GM23338 (cell line): Measurements from ENCODE around the gene CCR7. TPM values are rescaled to one million over a fixed set of nuclear protein-coding genes. Genes with fewer than 3 reads are reported as not detected.

Source experiments
- ATAC-seq: fragments of 200-7000 bp; cut with Tn5 transposase; 3 replicates; pipeline ENCODE4 v1.9.1; 2020
- DNase-seq: peaks from one replicate; pipeline ENCODE4 v3.0.0-alpha.2; 2015; ENCODE audit warnings: low spot score
- H2AFZ ChIP-seq: fragments of 200-600 bp; sonication (generic); 2 replicates; pipeline ENCODE4 v1.8.0; 2016; ENCODE audit warnings: antibody characterized with exemption, mild to moderate bottlenecking, moderate library complexity
- H3F3A ChIP-seq: fragments of 200-600 bp; sonication (generic); replicated peaks from 2 replicates; pipeline ENCODE4 v1.8.0; 2017; ENCODE audit warnings: antibody characterized with exemption, mixed run types, low read depth
- H3K27ac ChIP-seq: fragments of 200-600 bp; sonication (generic); 2 replicates; pipeline ENCODE4 v1.6.1; 2016; ENCODE audit warnings: low read depth
- H3K27me3 ChIP-seq: fragments of 200-600 bp; sonication (generic); 2 replicates; pipeline ENCODE4 v1.8.0; 2016; ENCODE audit warnings: mild to moderate bottlenecking, mixed run types, moderate library complexity; ENCODE audit not compliant: insufficient read depth
- H3K36me3 ChIP-seq: fragments of 200-600 bp; sonication (generic); 2 replicates; pipeline ENCODE4 v1.8.0; 2016; ENCODE audit warnings: mild to moderate bottlenecking; ENCODE audit not compliant: insufficient read depth
- H3K4me1 ChIP-seq: fragments of 200-600 bp; sonication (generic); 2 replicates; pipeline ENCODE4 v1.8.0; 2016; ENCODE audit warnings: mild to moderate bottlenecking, moderate library complexity; ENCODE audit not compliant: insufficient read depth
- H3K4me2 ChIP-seq: fragments of 200-600 bp; sonication (generic); 2 replicates; pipeline ENCODE4 v1.7.1; 2017; ENCODE audit warnings: mixed run types
- H3K4me3 ChIP-seq: fragments of 200-600 bp; sonication (generic); 2 replicates; pipeline ENCODE4 v1.6.1; 2016; ENCODE audit warnings: mixed run types
- H3K79me2 ChIP-seq: fragments of 200-600 bp; sonication (generic); replicated peaks from 2 replicates; pipeline ENCODE4 v1.8.0; 2017; ENCODE audit warnings: mild to moderate bottlenecking; ENCODE audit not compliant: insufficient read depth
- H3K9me2 ChIP-seq: fragments of 200-600 bp; sonication (generic); 2 replicates; pipeline ENCODE4 v1.8.0; 2017; ENCODE audit not compliant: insufficient read depth
- H4K20me1 ChIP-seq: fragments of 200-600 bp; sonication (generic); replicated peaks from 2 replicates; pipeline ENCODE4 v1.8.0; 2017; ENCODE audit warnings: mild to moderate bottlenecking; ENCODE audit not compliant: insufficient read depth
- H3K27ac Mint-ChIP-seq: 2 replicates; pipeline ENCODE4 v1.8.0; 2020; ENCODE audit warnings: inconsistent platforms, mild to moderate bottlenecking, moderate library complexity, mixed read lengths
- H3K27me3 Mint-ChIP-seq: 3 replicates; pipeline ENCODE4 v1.8.0; 2022; ENCODE audit warnings: low read depth, mild to moderate bottlenecking, moderate library complexity, mixed read lengths, inconsistent platforms; ENCODE audit not compliant: insufficient read depth, poor library complexity
- H3K36me3 Mint-ChIP-seq: 3 replicates; pipeline ENCODE4 v1.8.0; 2021; ENCODE audit warnings: low read depth, mild to moderate bottlenecking, inconsistent platforms, moderate library complexity, mixed read lengths
- H3K4me1 Mint-ChIP-seq: 3 replicates; pipeline ENCODE4 v1.8.0; 2020; ENCODE audit warnings: mild to moderate bottlenecking, inconsistent platforms, mixed read lengths
- H3K4me3 Mint-ChIP-seq: 3 replicates; pipeline ENCODE4 v1.8.0; 2021; ENCODE audit warnings: moderate library complexity, mild to moderate bottlenecking, inconsistent platforms, mixed read lengths
- H3K9me3 Mint-ChIP-seq: 3 replicates; pipeline ENCODE4 v1.8.0; 2020; ENCODE audit warnings: moderate library complexity, mild to moderate bottlenecking, inconsistent platforms, mixed read lengths
- CREB1 ChIP-seq: fragments of 250-450 bp; sonication (Bioruptor Pico); IDR thresholded peaks from 2 replicates; pipeline ENCODE4 v1.5.0; 2020; ENCODE audit warnings: low read depth, mild to moderate bottlenecking, moderate library complexity
- CTCF ChIP-seq, 2 experiments: fragments of 200-600 bp in 1 of 2; sonication (generic) in 1 of 2; conservative IDR thresholded peaks; 2 replicates each; pipeline versions ENCODE4 v1.5.1 to v1.6.1; 2016 to 2017; ENCODE audit warnings: antibody characterized with exemption in 2 of 2, low read depth in 2 of 2, mild to moderate bottlenecking in 2 of 2, moderate library complexity in 1 of 2
- ETS1 ChIP-seq: IDR thresholded peaks from 2 replicates; pipeline ENCODE4 v1.6.1; 2016; ENCODE audit warnings: antibody characterized with exemption
- EZH2 ChIP-seq: fragments of 200-600 bp; sonication (generic); IDR thresholded peaks from one replicate; pipeline ENCODE4 v1.8.0; 2017; ENCODE audit warnings: antibody characterized with exemption, mild to moderate bottlenecking, low read depth; ENCODE audit not compliant: unreplicated experiment
- EZH2phosphoT487 ChIP-seq: fragments of 200-600 bp; sonication (generic); IDR thresholded peaks from one replicate; pipeline ENCODE4 v1.8.1; 2018; ENCODE audit warnings: antibody characterized with exemption; ENCODE audit not compliant: unreplicated experiment
- JUNB ChIP-seq: IDR thresholded peaks from one replicate; pipeline ENCODE4 v1.6.1; 2016; ENCODE audit warnings: antibody characterized with exemption; ENCODE audit not compliant: unreplicated experiment
- NANOG ChIP-seq: IDR thresholded peaks from 2 replicates; pipeline ENCODE4 v1.6.1; 2016; ENCODE audit warnings: antibody characterized with exemption, borderline replicate concordance
- POLR2AphosphoS5 ChIP-seq: IDR thresholded peaks from 2 replicates; pipeline ENCODE4 v1.6.1; 2016; ENCODE audit warnings: antibody characterized with exemption, low read depth
- REST ChIP-seq: IDR thresholded peaks from one replicate; pipeline ENCODE4 v1.6.1; 2018; ENCODE audit warnings: antibody characterized with exemption; ENCODE audit not compliant: unreplicated experiment
- STAT1 ChIP-seq: IDR thresholded peaks from one replicate; pipeline ENCODE4 v1.6.1; 2016; ENCODE audit warnings: antibody characterized with exemption; ENCODE audit not compliant: unreplicated experiment
- ZNF114 ChIP-seq: fragments of 250-450 bp; sonication (Bioruptor Pico); IDR thresholded peaks from 2 replicates; pipeline ENCODE4 v1.5.0; 2020; ENCODE audit warnings: mild to moderate bottlenecking, moderate library complexity
- ZNF331 ChIP-seq: fragments of 250-450 bp; sonication (Bioruptor Pico); IDR thresholded peaks from 2 replicates; pipeline ENCODE4 v1.5.0; 2020; ENCODE audit warnings: low read depth, mild to moderate bottlenecking, moderate library complexity
- ZNF462 ChIP-seq: fragments of 250-450 bp; sonication (Bioruptor Pico); IDR thresholded peaks from 2 replicates; pipeline ENCODE4 v1.5.0; 2020; ENCODE audit warnings: mild to moderate bottlenecking, moderate library complexity
- polyA plus RNA-seq: library from polyadenylated mRNA; unstranded; fragments of >200 nt; fragmentation: Nextera tagmentation; extraction: Ambion mirVana; gene quantifications from 2 replicates; pipeline ENCODE4 v1.2.1, GENCODE V29; 2016
- total RNA-seq: library from RNA; depleted of rRNA; stranded (reverse); fragments of >200 nt; shearing (Covaris generic); gene quantifications from 2 replicates; pipeline ENCODE4 v1.2.3, GENCODE V29; 2014

Gene CCR7
- total and polyA plus RNA-seq, 2 experiments from 2014 or later: 0.37 to 0.59 TPM

GRCh38 chr17:40598619-40599467 lies 33.6 kb upstream of the CCR7 start:
- Histone ChIP-seq H3K27ac (no peak overlapping the region), H3K4me3 (no peak overlapping the region), H3K4me1 (peaks cover 4% of the 10 kb centered on the region; the same call in 1 of the 2 replicates), H2AFZ (peak overlapping the region; percentile 66), H4K20me1 (no peaks in the 10 kb centered on the region), H3F3A (no peaks in the 10 kb centered on the region), H3K79me2 (no peaks in the 10 kb centered on the region), H3K27me3 (no peaks in the 10 kb centered on the region), H3K4me2 (no peak overlapping the region), H3K36me3 (no peaks in the 10 kb centered on the region), H3K9me2 (no peaks in the 10 kb centered on the region)
- Mint-ChIP-seq H3K9me3 (no peaks in the 10 kb centered on the region), H3K4me3 (no peak overlapping the region), H3K27ac (no peak overlapping the region), H3K4me1 (peaks cover 5% of the 10 kb centered on the region; the same call in 2 of the 3 replicates), H3K27me3 (peaks cover 3% of the 10 kb centered on the region), H3K36me3 (no peaks in the 10 kb centered on the region)
- TF ChIP-seq CTCF (conservative IDR thresholded peaks at IDR 0.05; ENCODE audit: low read depth in 2 of 2) (no peak), ZNF462 (no peak), JUNB (no peak), POLR2AphosphoS5 (no peak), EZH2phosphoT487 (no peak), ZNF331 (no peak), ETS1 (no peak), REST (no peak), NANOG (no peak), CREB1 (CRISPR knock-in tag) (no peak), ZNF114 (CRISPR knock-in tag) (no peak), STAT1 (no peak), EZH2 (no peak)
- ATAC-seq (no peak), DNase-seq (no peak)
